ENCODE data around the gene TJAP1.

TJAP1 gene

DNA sequence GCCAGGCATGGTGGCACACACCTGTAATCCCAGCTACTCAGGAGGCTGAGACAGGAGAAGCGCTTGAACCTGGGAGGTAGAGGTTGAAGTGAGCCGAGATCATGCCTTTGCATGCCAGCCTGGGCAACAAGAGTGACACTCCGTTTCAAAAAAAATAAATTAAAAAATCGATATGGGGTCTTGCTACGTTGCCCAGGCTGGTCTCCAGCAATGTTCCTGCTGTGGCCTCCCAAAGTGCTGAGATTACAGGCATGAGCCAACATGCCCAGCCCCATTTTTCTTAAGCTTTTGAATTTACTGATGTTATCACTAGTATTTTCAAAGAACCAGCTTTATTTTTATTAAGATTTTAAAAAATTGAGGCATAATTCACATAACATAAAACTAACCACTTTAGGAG lies 63.1 kb downstream of the TJAP1 start:
- no peak for DNase-seq

DNA sequence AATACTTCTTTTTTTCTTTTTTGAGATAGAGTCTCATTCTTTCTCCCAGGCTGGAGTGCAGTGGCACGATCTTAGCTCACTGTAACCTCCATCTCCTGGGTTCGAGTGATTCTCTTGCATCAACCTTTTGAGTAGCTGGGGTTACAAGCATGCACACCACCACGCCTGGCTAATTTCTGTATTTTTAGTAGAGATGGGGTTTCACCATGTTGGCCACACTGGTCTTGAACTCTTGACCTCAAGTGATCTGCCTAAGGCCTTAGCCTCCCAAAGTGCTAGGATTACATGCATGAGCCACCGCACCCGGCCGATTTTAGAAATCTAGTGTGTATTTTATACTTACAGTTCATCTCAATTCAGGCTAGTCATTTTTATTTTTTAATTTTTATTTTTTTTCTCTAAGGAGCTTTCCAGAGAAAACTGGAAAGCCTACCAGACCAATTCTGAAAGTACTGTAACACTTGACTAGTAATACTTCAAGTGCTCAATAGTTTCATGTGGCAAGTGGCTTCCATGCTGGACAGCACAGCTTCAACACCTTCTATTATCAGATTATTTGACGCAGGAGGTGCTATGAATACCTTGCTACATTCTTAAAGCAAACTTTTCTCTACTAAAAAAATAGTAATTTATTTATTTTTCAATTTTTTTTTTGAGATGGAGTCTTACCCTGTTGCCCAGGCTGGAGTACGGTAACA lies 64.6 kb downstream of the TJAP1 start:
- DNase-seq, result no peak

- DNase-seq, result no peak
These were observed 67.1 kb downstream of the TJAP1 start for GRCh38 chr6:43544461-43544860.

DNA sequence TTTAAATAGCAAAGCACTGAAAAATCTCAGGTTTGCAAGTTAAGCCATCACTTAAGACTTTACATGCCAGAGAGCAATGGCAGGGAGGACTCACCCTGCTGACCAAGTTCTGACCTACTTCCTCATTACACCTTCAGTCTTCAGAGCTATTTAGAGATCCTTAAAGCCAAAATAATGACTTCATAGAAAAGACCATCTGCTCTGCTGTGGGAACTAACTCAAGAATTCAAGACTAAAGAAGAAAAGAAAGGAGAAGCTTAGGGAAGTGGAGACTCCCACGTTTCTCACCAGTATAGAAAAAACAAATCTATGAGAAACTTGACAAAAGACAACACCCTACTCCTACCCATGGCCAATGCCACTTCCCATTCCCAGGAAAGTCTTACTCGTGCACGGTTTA lies 69.9 kb downstream of the TJAP1 start:
- no peak for DNase-seq

Data from NCI-H1694 (cell line).